ENCODE data around the gene USP46. TPM values are rescaled to one million over a fixed set of nuclear protein-coding genes. Genes with fewer than 3 reads are reported as not detected.
A peak's percentile ranks its signal among the peaks of the same experiment; 100 is the strongest.

USP46 gene
- total RNA-seq, 1 donor from 2014 or later = 7.5 TPM

DNA sequence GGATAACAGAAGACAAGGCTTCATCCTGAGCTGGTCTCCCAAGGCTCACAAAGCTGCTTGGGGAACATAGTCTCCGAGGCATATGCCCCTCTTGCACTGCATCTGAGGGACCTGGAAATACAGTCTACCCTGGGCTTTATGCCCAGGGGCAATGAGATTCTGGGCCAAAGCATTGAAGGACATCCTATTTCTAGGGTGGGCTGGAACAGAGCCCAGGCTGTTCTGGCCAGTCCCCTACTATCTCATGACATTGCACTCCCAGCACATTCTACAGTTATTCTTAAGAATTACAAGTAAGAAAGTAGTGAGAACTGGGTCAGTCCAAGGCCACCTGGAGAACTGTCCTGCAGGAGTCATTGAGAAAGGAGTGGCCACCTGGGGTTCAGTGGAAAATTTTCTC lies 107.6 kb downstream of the USP46 start:
- intact Hi-C loops (cut with DNase I) = no loop called here
- DNase-seq (ENCODE audit: low spot score in 2 of 2) = no peak
- H3K27me3 ChIP-seq = no peaks in the 10 kb centered on the region
- H3K36me3 ChIP-seq = no peaks in the 10 kb centered on the region
- H3K4me3 ChIP-seq = no peak overlapping the region
- H3K9me3 ChIP-seq = no peaks in the 10 kb centered on the region
- H3K4me1 ChIP-seq = no peaks in the 10 kb centered on the region
- TF ChIP-seq, protein P1, sequence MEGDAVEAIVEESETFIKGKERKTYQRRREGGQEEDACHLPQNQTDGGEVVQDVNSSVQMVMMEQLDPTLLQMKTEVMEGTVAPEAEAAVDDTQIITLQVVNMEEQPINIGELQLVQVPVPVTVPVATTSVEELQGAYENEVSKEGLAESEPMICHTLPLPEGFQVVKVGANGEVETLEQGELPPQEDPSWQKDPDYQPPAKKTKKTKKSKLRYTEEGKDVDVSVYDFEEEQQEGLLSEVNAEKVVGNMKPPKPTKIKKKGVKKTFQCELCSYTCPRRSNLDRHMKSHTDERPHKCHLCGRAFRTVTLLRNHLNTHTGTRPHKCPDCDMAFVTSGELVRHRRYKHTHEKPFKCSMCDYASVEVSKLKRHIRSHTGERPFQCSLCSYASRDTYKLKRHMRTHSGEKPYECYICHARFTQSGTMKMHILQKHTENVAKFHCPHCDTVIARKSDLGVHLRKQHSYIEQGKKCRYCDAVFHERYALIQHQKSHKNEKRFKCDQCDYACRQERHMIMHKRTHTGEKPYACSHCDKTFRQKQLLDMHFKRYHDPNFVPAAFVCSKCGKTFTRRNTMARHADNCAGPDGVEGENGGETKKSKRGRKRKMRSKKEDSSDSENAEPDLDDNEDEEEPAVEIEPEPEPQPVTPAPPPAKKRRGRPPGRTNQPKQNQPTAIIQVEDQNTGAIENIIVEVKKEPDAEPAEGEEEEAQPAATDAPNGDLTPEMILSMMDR (IDR thresholded peaks at IDR 0.05) = no peak
- H3K27ac ChIP-seq = no peak overlapping the region

- Histone ChIP-seq H3K27me3 (no peaks in the 10 kb centered on the region), H3K9me3 (no peaks in the 10 kb centered on the region), H3K36me3 (no peaks in the 10 kb centered on the region), H3K4me1 (no peaks in the 10 kb centered on the region), H3K27ac (no peak overlapping the region), H3K4me3 (no peak overlapping the region)
- intact Hi-C loops (cut with DNase I) = no loop called here
- no peak for DNase-seq (ENCODE audit: low spot score in 2 of 2)
- TF ChIP-seq, protein P1 (IDR thresholded peaks at IDR 0.05) = no peak
Measured at GRCh38 chr4:52550186-52550585, 108.9 kb downstream of the USP46 start.

DNA sequence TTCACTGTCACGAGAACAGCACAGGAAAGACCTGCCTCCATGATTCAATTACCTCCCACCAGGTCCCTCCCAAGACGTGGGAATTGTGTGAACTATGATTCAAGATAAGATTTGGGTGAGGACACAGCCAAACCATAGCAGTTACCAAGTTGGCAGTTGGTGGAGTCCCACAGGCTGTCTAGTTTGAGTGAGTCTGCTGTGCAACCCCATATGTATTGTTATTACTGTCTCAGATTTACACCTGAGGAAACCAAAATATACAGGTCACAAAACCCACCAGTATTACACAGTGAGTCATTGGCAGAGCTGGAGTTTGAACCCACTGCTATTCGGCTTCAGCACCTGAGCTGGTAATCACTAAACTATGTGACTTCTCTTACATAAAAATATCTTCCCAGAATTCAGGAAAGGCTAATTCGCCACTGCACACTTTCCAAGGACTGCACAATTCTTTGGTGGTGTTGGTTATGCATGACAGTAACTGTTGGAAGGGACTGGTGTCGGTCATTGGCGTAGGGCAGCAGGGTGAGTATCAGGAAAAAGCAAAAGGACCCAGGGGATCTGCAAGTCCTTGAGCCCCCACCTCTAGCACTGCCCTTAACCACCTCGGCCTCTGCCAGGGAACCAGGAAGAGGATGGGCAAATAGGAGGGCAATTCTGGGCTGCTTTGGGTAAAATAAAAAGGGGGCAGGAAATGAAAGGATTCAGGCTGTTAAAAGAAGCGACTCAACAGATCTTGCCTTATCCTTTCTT lies 110.1 kb downstream of the USP46 start:
- no peaks in the 10 kb centered on the region for H3K4me1 ChIP-seq
- H3K4me3 ChIP-seq = no peak overlapping the region
- TF ChIP-seq, protein P1 (IDR thresholded peaks at IDR 0.05) = no peak
- no peaks in the 10 kb centered on the region for H3K9me3 ChIP-seq
- H3K27ac ChIP-seq = no peak overlapping the region
- no peaks in the 10 kb centered on the region for H3K36me3 ChIP-seq
- intact Hi-C loops (cut with DNase I) = loop anchor here (5.0 to 10.0 kb wide), 5 partner anchors 166 to 317 kb away; partner anchors contain the start of gene RASL11B
- H3K27me3 ChIP-seq = no peaks in the 10 kb centered on the region
- no peak for DNase-seq (ENCODE audit: low spot score in 2 of 2)

GRCh38 chr4:52546449-52546848 lies 112.7 kb downstream of the USP46 start:
- Histone ChIP-seq H3K27ac (no peak overlapping the region), H3K9me3 (no peaks in the 10 kb centered on the region), H3K4me3 (no peak overlapping the region), H3K4me1 (no peaks in the 10 kb centered on the region), H3K36me3 (no peaks in the 10 kb centered on the region), H3K27me3 (no peaks in the 10 kb centered on the region)
- no peak for DNase-seq (ENCODE audit: low spot score in 2 of 2)
- intact Hi-C loops (cut with DNase I) = loop anchor here (2.0 to 10.0 kb wide), 6 partner anchors 112 to 316 kb away; partner anchors contain the start of genes RASL11B and USP46
- TF ChIP-seq, protein P1 (IDR thresholded peaks at IDR 0.05) = no peak

- intact Hi-C loops (cut with DNase I) = loop anchor here (2.0 to 10.0 kb wide), 8 partner anchors 113 to 437 kb away; partner anchors contain the start of genes RASL11B and USP46
- Histone ChIP-seq H3K27ac (no peak overlapping the region), H3K4me3 (no peak overlapping the region), H3K36me3 (no peaks in the 10 kb centered on the region), H3K9me3 (no peaks in the 10 kb centered on the region), H3K4me1 (no peaks in the 10 kb centered on the region), H3K27me3 (no peaks in the 10 kb centered on the region)
- peak in 1 of 2 donors; percentile 83 for DNase-seq (ENCODE audit: low spot score in 2 of 2)
- TF ChIP-seq, protein P1 (IDR thresholded peaks at IDR 0.05) = peak; percentile 85 to 92 (median 88)
Measured at GRCh38 chr4:52545099-52546069, 113.7 kb downstream of the USP46 start.

Other genes starting within 250 kb of the USP46 start
- gene ERVMER34-1, start 92.1 kb upstream of the USP46 start, total RNA-seq = not detected
- not detected for gene RASL11B, start 203.0 kb upstream of the USP46 start, total RNA-seq